Thyroid gland (tissue), 4 donors: ENCODE measurements around the gene CPXM2. TPM values are rescaled to one million over a fixed set of nuclear protein-coding genes. Genes with fewer than 3 reads are reported as not detected.

Experiments used
- DNase-seq, 2 donors: peaks; one replicate each; pipeline ENCODE4 v3.0.0-alpha.2; 2019
- H3K27ac ChIP-seq, 3 donors: fragments of 200-600 bp; sonication (generic); 1 replicate in 2 of 3; 2 replicates in 1 of 3; pipeline ENCODE4 v1.5.1; 2016 to 2019; ENCODE audit warnings: mild to moderate bottlenecking in 1 of 3, moderate library complexity in 1 of 3
- H3K27me3 ChIP-seq: fragments of 200-600 bp; sonication (generic); one replicate; pipeline ENCODE4 v1.5.1; 2019
- H3K36me3 ChIP-seq, 2 donors: fragments of 200-600 bp; sonication (generic); one replicate each; pipeline ENCODE4 v1.5.1; 2016 to 2019
- H3K4me1 ChIP-seq, 2 donors: fragments of 200-600 bp; sonication (generic); one replicate each; pipeline ENCODE4 v1.5.1; 2017 to 2019
- H3K4me3 ChIP-seq, 3 donors: fragments of 200-600 bp; sonication (generic); replicated peaks in 1 of 3; 1 replicate in 2 of 3; 2 replicates in 1 of 3; pipeline ENCODE4 v1.5.1; 2016; ENCODE audit warnings: mild to moderate bottlenecking in 1 of 3
- H3K9me3 ChIP-seq: fragments of 200-600 bp; sonication (generic); one replicate; pipeline ENCODE4 v1.5.1; 2017
- POLR2A ChIP-seq, 2 donors: fragments of 450-650 bp; IDR thresholded peaks; one replicate each; pipeline ENCODE4 v1.6.1; 2017; ENCODE audit warnings: antibody characterized with exemption in 2 of 2, mild to moderate bottlenecking in 2 of 2, moderate library complexity in 1 of 2
- WGBS, 2 donors: methylation state at CpG; one replicate each; pipeline ENCODE4 v1.1.5; 2017; 5-methylcytosine and 5-hydroxymethylcytosine counted together
- intact Hi-C: fragments of 100-400 bp; cut with DNase I; formaldehyde crosslinking; loops from one replicate; pipeline ENCODE4 v1.15.1; 2023
- total RNA-seq, 4 donors: library from RNA; depleted of rRNA; stranded (reverse); fragments of >200 nt; gene quantifications; one replicate each; pipeline ENCODE4 v1.2.3, GENCODE V29; 2016
- TF ChIP-seq, protein P1 (sequence below), 6 experiments: fragments of 200-600 bp in 3 of 6; fragments of 450-650 bp in 3 of 6; sonication (generic) in 3 of 6; IDR thresholded peaks; one replicate each; pipeline ENCODE4 v1.5.1; 2016 to 2019; ENCODE audit warnings: antibody characterized with exemption in 6 of 6, mild to moderate bottlenecking in 2 of 6, inconsistent platforms in 1 of 6, moderate library complexity in 1 of 6

The CPXM2 gene
- total RNA-seq, 4 donors from 2014 or later, result 6.3 to 11.6 (median 8.5) TPM

DNA sequence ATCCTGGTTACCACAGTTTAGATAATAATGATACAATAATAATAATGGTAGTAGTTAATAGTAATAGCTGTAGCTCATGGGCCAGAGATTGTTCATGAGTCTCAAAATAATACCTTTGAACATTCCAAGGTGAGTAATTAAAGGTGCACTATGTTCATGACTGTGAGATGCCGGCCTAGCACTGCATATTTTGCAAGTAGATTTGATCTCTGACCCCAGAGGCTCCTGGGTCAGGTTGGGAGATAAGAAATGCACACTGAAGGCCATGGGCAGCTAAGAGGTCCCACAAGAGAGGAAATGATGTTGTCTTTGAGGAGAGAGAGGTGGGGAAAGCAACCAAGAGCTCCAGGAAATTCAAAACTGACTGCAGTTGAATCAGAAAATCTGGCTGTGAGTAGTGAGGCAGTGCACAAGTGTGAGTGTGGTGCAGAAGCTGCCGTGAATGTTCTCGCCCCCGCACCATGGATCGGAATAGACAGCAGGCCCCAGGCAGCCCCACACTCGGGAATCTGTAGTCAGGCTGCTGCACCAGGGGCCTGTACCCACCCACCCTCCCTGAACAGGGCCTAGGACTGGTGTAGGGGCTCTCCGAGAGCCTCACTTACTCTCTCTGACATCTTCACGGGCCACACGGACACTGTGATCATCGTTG, 11.9 kb downstream of the CPXM2 start:
- DNase-seq, result no peak
- no peaks in the 10 kb centered on the region for H3K27me3 ChIP-seq
- H3K27ac ChIP-seq, result no peak overlapping the region
- H3K9me3 ChIP-seq, result no peaks in the 10 kb centered on the region
- H3K4me3 ChIP-seq, result no peak overlapping the region
- no peaks in the 10 kb centered on the region for H3K4me1 ChIP-seq
- intact Hi-C loops, result no loop called here
- WGBS, 2 donors, result 86 to 92% methylated on average over 10 of the region's 10 CpGs
- TF ChIP-seq POLR2A (IDR thresholded peaks at IDR 0.05), result no peak
- TF ChIP-seq, protein P1, sequence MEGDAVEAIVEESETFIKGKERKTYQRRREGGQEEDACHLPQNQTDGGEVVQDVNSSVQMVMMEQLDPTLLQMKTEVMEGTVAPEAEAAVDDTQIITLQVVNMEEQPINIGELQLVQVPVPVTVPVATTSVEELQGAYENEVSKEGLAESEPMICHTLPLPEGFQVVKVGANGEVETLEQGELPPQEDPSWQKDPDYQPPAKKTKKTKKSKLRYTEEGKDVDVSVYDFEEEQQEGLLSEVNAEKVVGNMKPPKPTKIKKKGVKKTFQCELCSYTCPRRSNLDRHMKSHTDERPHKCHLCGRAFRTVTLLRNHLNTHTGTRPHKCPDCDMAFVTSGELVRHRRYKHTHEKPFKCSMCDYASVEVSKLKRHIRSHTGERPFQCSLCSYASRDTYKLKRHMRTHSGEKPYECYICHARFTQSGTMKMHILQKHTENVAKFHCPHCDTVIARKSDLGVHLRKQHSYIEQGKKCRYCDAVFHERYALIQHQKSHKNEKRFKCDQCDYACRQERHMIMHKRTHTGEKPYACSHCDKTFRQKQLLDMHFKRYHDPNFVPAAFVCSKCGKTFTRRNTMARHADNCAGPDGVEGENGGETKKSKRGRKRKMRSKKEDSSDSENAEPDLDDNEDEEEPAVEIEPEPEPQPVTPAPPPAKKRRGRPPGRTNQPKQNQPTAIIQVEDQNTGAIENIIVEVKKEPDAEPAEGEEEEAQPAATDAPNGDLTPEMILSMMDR (IDR thresholded peaks at IDR 0.05), result no peak
- no peaks in the 10 kb centered on the region for H3K36me3 ChIP-seq

GRCh38 chr10:123878666-123879303, 12.8 kb downstream of the CPXM2 start:
- intact Hi-C loops, result no loop called here
- H3K4me1 ChIP-seq, result no peaks in the 10 kb centered on the region
- H3K27ac ChIP-seq, result no peak overlapping the region
- H3K27me3 ChIP-seq, result no peaks in the 10 kb centered on the region
- no peak for DNase-seq
- no peaks in the 10 kb centered on the region for H3K9me3 ChIP-seq
- 79 to 89% methylated on average over 7 of the region's 7 CpGs for WGBS, 2 donors
- no peaks in the 10 kb centered on the region for H3K36me3 ChIP-seq
- H3K4me3 ChIP-seq, result no peak overlapping the region
- no peak for TF ChIP-seq POLR2A (IDR thresholded peaks at IDR 0.05)
- TF ChIP-seq, protein P1 (IDR thresholded peaks at IDR 0.05), result no peak

DNA sequence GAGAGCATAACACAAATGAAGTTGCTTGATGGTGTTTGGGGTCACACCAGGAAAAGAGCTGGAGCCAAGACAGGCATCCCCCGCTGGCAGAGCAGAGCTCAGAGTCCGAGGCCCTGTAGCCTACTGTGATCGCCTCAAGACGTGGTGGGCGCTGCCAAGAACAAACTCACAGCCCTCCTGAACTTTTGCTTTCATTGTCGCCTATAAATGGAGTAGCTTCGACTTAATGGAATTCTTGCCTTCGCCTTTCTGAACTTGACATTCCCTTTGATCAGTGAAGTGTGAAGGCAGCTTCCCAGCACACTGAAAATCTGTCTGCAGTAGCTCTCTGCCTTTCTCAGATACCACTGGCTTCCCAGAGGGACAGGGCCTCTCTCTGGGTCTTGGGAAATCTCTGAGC, 21.3 kb downstream of the CPXM2 start:
- WGBS, 2 donors, result 29 to 66% methylated on average over 7 to 8 of the region's 8 CpGs

DNA sequence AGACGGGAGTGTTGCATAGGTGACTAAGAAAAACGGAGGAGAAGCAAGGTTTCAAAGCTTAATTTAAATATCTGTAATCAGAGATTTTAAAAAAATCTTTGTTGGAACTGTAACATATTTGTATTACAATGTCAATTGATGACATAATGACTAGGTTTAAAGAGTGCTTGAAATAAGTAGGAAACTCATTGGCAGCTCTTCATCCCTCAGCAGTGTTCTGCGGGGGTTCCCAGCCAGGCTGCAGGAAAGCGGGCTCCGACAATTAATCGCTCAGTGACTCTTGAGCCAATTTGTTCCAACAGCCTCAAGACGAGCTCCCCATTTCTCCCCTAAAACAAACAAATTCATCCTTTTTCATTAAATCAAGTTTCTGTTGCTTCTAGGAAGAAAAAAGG, 22.6 kb downstream of the CPXM2 start:
- Histone ChIP-seq H3K27ac (no peak overlapping the region), H3K27me3 (no peaks in the 10 kb centered on the region), H3K4me1 (peaks cover 32 to 34% of the 10 kb centered on the region in 2 donors), H3K9me3 (no peaks in the 10 kb centered on the region), H3K4me3 (no peak overlapping the region), H3K36me3 (no peaks in the 10 kb centered on the region)
- 38 to 40% methylated on average over 7 of the region's 7 CpGs for WGBS, 2 donors
- TF ChIP-seq POLR2A (IDR thresholded peaks at IDR 0.05), result no peak
- TF ChIP-seq, protein P1 (IDR thresholded peaks at IDR 0.05), result peak in 1 of 6 experiments; percentile 2
- intact Hi-C loops, result no loop called here
- peak; percentile 36 to 41 for DNase-seq

More for the DNA sequence above, 21.3 kb downstream of the CPXM2 start:
- no peak overlapping the region for H3K4me3 ChIP-seq
- peak overlapping the region; percentile 9 to 51 (median 38) for H3K27ac ChIP-seq
- DNase-seq, result peak; percentile 67 to 71
- no peaks in the 10 kb centered on the region for H3K9me3 ChIP-seq
- H3K27me3 ChIP-seq, result no peaks in the 10 kb centered on the region
- TF ChIP-seq, protein P1 (IDR thresholded peaks at IDR 0.05), result no peak
- TF ChIP-seq POLR2A (IDR thresholded peaks at IDR 0.05), result no peak
- intact Hi-C loops, result no loop called here
- peaks cover 32 to 34% of the 10 kb centered on the region in 2 donors for H3K4me1 ChIP-seq
- H3K36me3 ChIP-seq, result no peaks in the 10 kb centered on the region
